DND-41 (cell line): ENCODE data around the gene RELN.

ENCODE experiments used
- CTCF ChIP-seq: IDR thresholded peaks from 2 replicates; pipeline ENCODE4 v1.5.1; 2012; ENCODE audit warnings: borderline replicate concordance, low read length, moderate library complexity, mild to moderate bottlenecking; ENCODE audit not compliant: poor library complexity, severe bottlenecking; ENCODE audit errors: extremely low read depth
- EZH2 ChIP-seq: IDR thresholded peaks from 3 replicates; pipeline ENCODE4 v1.6.1; 2012; ENCODE audit warnings: borderline replicate concordance, low read depth, mild to moderate bottlenecking, moderate library complexity, low read length, inconsistent platforms; ENCODE audit not compliant: severe bottlenecking

GRCh38 chr7:103781409-103781808 is 208.0 kb downstream of the RELN start:
- TF ChIP-seq CTCF (no peak), EZH2 (no peak)
